ENCODE results near the gene UGT1A3. TPM values are rescaled to one million over a fixed set of nuclear protein-coding genes. Genes with fewer than 3 reads are reported as not detected.

Gene UGT1A3
- total and polyA plus RNA-seq, 8 donors = 1.3 to 10.7 (median 7.8) TPM; not detected in 4

GRCh38 chr2:233818639-233819621 is 90.1 kb downstream of the UGT1A3 start:
- WGBS, 5 donors = 67 to 84% (median 78%) methylated on average over 11 to 17 of the region's 17 CpGs
- peak in 1 of 2 donors; percentile 15 for DNase-seq
- no peak overlapping the region for H3K4me3 ChIP-seq

DNA sequence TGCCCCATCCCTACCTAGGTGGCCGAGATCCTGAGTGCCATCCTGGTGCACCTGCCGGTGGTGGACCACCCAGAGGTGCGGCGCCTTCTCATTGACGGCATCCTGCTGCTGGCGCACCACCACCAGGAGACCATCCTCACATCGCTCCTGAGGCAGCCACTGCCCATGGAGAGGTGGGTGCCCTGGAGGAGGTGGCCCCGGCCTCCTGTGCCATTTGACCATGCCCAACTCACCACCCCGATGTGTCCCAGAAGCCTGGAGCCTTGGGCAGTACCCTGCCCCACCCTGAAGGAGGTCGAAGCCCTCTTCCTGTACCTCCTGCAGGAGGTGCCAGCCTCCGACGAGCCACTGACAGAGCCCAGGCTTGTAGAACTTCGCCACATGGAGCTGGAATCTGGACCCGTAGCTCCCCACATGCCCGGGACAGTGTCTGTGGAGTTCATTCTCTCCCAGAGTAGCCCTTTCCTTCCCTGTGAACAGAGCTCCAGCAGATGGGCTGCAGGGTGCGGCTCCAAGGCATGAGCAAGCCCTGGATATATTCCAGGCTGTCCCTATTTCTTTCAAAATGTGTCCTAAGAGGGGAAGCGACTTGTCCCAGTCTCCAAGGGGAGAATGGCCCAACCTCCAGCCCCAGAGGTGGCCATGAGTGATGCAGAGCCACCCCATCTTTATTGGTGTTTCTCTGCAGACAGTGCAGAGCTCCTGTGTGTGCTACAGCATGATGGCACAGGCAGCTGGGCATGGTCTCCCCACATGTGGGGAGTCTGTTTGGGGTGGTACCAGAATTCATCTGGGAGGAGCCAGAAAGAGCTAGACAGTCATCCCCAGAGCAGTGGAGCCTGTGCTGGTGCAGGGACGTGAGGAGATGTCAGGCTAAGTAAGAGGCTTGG is 91.3 kb downstream of the UGT1A3 start:
- intact Hi-C loops (cut with DNase I; ENCODE audit: low total_unique reads) = no loop called here
- WGBS, 5 donors = 82 to 88% (median 84%) methylated on average over 13 to 18 of the region's 18 CpGs
- peak in 1 of 2 donors; percentile 19 for DNase-seq
- TF ChIP-seq EP300 (IDR thresholded peaks at IDR 0.05) = no peak
- TF ChIP-seq POLR2A (IDR thresholded peaks at IDR 0.05) = no peak
- TF ChIP-seq POLR2AphosphoS5 (IDR thresholded peaks at IDR 0.05) = no peak
- TF ChIP-seq CTCF (IDR thresholded peaks at IDR 0.05) = no peak
- H3K36me3 ChIP-seq = no peaks in the 10 kb centered on the region
- no peak overlapping the region for H3K27ac ChIP-seq
- no peaks in the 10 kb centered on the region for H3K4me1 ChIP-seq
- no peaks in the 10 kb centered on the region for H3K9me3 ChIP-seq
- no peaks in the 10 kb centered on the region for H3K27me3 ChIP-seq
- H3K4me3 ChIP-seq = no peak overlapping the region

More at GRCh38 chr2:233818639-233819621, 90.1 kb downstream of the UGT1A3 start:
- intact Hi-C loops (cut with DNase I; ENCODE audit: low total_unique reads) = no loop called here
- TF ChIP-seq POLR2A (IDR thresholded peaks at IDR 0.05) = no peak
- TF ChIP-seq CTCF (IDR thresholded peaks at IDR 0.05) = no peak
- no peak for TF ChIP-seq EP300 (IDR thresholded peaks at IDR 0.05)
- no peak overlapping the region for H3K27ac ChIP-seq
- H3K27me3 ChIP-seq = peaks cover 0 to 4% (median 0%) of the 10 kb centered on the region in 3 donors
- H3K9me3 ChIP-seq = no peaks in the 10 kb centered on the region
- H3K36me3 ChIP-seq = no peaks in the 10 kb centered on the region
- no peaks in the 10 kb centered on the region for H3K4me1 ChIP-seq

DNA sequence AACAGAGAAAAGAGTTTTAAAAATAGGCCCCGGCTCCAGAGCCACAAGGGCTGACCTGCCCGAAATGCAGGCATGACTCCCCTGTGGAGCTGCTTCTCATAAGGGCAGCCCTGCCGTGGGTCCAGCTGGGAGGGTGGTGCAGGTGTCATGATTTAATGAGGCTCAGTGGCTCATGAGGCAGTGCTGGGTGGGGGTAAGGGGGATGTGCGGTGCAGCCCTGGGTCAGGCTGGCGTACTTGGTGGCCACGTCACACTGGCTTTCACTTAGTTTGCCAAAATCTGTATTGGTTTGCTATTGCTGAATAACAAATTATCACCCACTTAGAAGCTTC is 91.9 kb downstream of the UGT1A3 start:
- Histone ChIP-seq H3K4me1 (no peaks in the 10 kb centered on the region), H3K27ac (no peak overlapping the region), H3K27me3 (no peaks in the 10 kb centered on the region), H3K36me3 (no peaks in the 10 kb centered on the region), H3K9me3 (no peaks in the 10 kb centered on the region), H3K4me3 (no peak overlapping the region)
- intact Hi-C loops (cut with DNase I; ENCODE audit: low total_unique reads) = no loop called here
- peak in 1 of 2 donors; percentile 9 for DNase-seq
- TF ChIP-seq POLR2A (IDR thresholded peaks at IDR 0.05) = no peak
- TF ChIP-seq EP300 (IDR thresholded peaks at IDR 0.05) = no peak
- TF ChIP-seq POLR2AphosphoS5 (IDR thresholded peaks at IDR 0.05) = no peak
- TF ChIP-seq CTCF (IDR thresholded peaks at IDR 0.05) = no peak
- 75 to 93% (median 86%) methylated on average over 2 to 6 of the region's 6 CpGs for WGBS, 5 donors

DNA sequence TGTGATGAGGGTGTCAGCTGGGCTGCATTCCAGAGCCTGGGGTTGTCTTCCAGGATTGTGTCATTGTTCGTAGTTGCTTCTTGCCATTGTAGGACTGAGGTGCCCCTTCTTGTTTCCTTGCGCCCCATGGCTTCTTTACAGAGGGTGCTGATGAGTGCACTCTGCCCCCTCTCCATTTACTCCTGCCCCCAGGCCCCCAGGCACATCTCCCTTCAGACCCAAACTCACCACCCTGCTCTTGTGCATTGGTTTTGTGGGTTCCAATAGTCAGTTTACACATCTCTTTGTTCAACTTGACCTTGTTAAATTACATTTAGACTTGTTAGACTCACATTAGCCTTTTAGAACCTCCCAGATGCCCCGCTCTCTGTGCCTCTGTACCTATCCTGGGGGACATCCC is 92.4 kb downstream of the UGT1A3 start:
- Histone ChIP-seq H3K36me3 (no peaks in the 10 kb centered on the region), H3K4me1 (no peaks in the 10 kb centered on the region), H3K27ac (no peak overlapping the region), H3K27me3 (no peaks in the 10 kb centered on the region), H3K4me3 (no peak overlapping the region), H3K9me3 (peaks cover 0 to 3% (median 0%) of the 10 kb centered on the region in 4 donors)
- TF ChIP-seq POLR2A (IDR thresholded peaks at IDR 0.05) = no peak
- no peak for TF ChIP-seq CTCF (IDR thresholded peaks at IDR 0.05)
- no peak for TF ChIP-seq POLR2AphosphoS5 (IDR thresholded peaks at IDR 0.05)
- no peak for TF ChIP-seq EP300 (IDR thresholded peaks at IDR 0.05)
- intact Hi-C loops (cut with DNase I; ENCODE audit: low total_unique reads) = no loop called here
- DNase-seq = no peak
- 88 to 93% (median 90%) methylated on average over 3 of the region's 3 CpGs for WGBS, 5 donors
